GM19324 (cell line): ENCODE measurements around the gene SPRYD3.

Experiments
- ATAC-seq: cut with Tn5 transposase; IDR thresholded peaks from one replicate; pipeline ENCODE4 v1.9.1; 2021; ENCODE audit warnings: mild to moderate bottlenecking, moderate library complexity; ENCODE audit not compliant: unreplicated experiment, low FRiP score

Gene SPRYD3

GRCh38 chr12:53086361-53086760, 7.2 kb upstream of the SPRYD3 start:
- no peak for ATAC-seq

DNA sequence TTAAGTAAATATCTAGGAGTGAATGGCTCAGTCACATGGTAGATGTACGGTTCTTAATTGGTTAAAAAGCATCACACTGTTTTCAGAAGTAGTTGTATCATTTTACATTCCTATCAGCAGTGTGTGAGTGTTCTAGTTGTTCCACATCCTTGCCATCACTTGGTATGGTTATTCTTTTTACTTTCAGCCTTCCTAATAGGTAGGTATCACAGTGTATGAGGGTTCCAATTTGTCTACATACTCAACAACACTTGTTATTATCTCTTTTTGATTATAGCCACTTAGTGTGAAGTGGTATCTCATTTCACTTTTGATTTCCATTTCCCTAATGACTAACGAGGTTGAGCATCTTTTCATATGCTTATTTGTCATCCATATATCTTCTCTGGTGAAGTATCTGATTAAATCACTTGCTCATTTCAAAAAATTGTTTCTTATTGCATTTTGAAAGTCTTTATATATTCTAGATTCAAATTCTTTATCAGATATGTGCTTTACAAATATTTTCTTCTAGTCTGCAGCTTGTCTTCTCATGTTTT, 3.5 kb upstream of the SPRYD3 start:
- ATAC-seq = no peak

GRCh38 chr12:53078425-53079225, 565 bp downstream of the SPRYD3 start:
- no peak for ATAC-seq

DNA sequence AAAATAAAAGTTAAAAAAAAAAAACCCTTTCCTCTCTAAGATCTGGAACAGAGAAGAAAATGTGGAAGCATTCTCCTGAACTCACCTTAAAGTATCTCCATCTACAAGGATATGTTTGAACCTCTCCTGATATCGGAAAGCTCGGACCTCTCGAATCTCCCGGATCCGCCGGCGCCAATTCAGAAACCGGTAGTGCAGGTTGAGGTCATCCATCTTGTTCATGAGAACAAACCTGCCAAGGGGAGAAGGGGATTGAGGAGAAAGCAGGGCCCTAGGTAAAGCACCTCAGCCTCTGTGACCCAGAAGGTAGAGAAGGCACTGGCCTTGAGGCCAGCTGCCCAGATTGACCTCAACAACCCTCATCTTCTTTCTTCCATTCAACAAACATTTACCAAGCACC, 2.2 kb downstream of the SPRYD3 start:
- no peak for ATAC-seq

- ATAC-seq = no peak
Observed at GRCh38 chr12:53076461-53076860, 2.7 kb downstream of the SPRYD3 start.

- no peak for ATAC-seq
Observed at GRCh38 chr12:53074999-53075370, 4.2 kb downstream of the SPRYD3 start.

GRCh38 chr12:53074283-53074998, 4.7 kb downstream of the SPRYD3 start:
- ATAC-seq = no peak

DNA sequence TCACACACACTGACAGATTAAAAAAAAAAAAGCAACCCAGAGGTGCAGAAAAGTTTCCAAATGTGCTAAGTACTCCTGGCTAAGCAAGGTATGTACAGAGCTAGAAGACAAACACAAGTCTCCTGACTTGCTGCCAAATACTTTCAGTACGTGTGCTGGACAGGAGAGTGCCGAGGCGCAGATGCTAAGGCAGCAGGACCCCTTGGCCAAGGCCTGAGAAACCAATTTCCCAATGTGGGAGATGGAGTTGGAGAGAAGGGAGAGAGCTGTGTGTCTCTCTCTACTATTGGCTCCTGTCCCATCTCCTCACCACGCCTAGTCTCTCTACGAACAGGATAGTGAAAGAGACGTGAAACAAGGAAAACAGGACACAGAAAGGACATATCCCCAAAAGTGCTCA, 5.3 kb downstream of the SPRYD3 start:
- no peak for ATAC-seq

- ATAC-seq = no peak
Observed at GRCh38 chr12:53071591-53072551, 7.3 kb downstream of the SPRYD3 start.

DNA sequence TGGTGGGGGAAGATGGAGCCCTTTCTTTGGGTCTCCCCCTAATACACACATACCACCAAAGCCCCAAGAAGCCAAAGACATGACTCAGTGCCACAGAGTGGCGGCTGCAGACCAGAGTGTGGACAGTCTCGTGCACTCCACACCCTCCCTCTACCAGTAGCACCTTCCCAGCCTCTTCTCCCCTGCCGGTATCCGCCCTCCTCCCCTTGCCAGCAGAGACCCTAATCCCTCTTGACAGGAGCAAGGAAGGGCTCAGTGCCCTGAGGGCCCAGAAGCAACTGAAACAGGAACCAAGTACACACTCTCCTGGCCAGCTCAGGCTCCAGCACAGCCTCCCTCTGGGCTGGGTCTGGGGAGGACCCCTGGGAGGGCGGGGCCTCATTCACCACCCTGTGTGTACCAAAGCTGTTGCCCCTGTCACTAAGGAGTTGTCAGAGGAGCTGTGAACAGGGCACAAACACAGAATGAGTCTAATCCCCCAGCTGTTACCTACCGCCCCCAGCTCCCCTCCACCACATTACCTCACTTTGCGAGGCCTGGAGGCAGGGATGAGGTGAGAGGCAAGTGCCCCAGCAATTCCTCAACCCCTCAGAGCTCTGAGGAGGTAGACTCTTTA, 8.2 kb downstream of the SPRYD3 start:
- ATAC-seq = no peak

DNA sequence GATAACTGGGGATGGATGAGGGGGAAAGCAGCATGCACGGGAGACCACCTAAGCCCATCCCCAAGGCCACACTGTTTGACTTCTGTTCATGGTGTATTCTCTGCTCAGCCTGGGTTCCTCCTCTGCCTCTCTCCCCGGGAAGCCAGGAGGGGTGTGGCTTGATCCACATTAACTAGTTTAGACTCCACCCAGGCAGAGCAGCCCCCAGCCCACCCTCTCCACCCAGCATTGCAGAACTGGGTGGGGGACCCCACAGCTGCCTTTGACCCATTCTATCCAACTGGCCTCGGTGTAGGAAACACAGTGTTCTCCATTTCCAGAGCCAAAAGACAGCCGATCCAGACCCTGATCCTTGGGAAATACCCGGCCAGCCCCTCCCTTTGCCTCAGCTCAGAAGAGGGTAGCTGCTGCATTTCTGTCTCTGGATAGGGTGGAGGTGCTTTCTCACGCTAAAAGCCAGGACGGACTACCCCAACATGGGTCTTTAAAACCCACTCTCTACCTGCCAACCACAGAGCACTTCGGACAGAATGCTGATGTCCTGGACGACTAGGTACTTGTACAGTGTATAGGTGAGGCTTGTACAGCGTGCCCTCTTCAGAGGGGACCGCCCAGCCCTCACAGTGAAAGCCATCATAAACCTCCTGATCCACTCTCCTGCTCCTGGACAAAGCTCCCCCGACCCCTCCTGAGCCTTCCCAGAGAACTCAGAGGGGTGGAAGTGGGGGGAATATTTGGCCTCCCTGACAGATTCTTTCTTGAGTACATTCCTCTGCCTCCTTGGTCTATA, 9.4 kb downstream of the SPRYD3 start:
- no peak for ATAC-seq

DNA sequence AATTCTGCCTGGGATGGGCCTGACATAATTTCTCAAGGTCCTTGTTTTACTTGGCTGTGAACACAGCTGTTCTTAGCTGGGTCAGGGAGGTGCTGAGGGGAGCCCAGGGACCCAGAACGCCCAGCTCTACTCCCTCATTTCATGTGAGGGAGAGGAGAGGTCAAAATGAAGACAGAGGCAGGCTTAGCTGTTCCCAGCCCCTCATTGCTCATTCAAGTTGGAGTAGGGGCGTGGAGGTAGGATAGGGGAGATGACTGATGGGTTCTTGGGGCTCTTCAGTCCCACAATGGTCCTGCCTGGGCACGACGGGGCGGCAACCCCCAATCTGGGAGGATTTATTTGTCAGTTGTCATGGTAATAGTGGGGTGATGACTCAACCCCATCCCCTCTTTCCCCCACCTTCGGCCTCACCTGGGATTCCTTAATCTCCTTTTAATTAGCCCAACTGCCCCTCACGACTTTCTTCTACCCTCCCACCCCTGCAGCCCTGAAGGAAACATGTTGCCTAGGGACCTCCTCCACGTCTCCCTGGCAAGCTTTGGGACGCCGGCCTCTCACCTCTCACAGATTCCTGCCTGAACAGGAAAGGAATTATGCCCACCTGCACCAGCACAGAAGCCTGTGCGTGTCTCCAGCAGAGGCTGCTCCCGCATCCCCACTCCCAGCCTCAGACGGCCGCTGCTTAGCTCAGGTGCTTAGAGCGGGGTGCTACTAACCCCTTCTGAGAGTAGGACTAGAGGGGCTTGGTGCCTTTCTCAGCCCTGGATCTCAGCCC, 10.2 kb downstream of the SPRYD3 start:
- ATAC-seq = no peak

DNA sequence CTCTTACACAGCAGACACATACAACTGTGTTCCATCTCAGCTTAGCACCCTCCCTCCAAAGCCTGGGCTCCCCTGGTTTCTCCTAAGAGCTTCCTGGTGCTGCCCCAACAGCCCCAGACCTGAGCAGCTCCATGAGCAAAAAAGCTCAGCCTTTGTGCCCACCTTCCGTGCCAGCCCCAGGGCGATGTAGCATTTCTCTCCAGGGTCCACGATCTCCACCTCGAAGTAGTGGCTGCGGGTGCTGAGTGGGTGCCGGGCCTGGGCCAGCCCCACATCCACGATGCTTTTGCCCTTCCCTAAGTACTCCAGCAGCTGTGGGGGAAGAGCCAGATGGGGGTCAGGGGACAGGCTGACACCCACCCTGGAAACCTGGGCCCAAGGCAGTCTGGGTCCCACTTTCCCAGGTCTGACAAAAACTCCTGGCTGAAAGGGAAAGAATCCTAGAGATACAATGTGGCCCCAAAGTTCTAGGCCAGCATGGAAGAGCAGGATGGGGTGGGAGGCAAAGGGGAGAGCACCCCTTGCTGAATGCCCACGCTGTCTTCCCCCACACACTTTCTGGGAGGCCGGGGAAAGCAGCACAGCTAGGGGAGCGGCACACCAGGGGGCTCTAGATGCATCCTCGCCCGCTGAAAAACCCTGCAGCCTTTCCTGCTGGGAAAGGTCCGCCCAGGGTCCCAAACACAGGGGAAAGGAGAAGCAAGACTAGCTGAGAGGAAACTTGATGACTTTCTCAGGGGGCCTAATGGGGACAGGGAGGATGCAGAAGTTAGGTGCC, 11.0 kb downstream of the SPRYD3 start:
- ATAC-seq = no peak

GRCh38 chr12:53067074-53067992, 11.9 kb downstream of the SPRYD3 start:
- no peak for ATAC-seq

DNA sequence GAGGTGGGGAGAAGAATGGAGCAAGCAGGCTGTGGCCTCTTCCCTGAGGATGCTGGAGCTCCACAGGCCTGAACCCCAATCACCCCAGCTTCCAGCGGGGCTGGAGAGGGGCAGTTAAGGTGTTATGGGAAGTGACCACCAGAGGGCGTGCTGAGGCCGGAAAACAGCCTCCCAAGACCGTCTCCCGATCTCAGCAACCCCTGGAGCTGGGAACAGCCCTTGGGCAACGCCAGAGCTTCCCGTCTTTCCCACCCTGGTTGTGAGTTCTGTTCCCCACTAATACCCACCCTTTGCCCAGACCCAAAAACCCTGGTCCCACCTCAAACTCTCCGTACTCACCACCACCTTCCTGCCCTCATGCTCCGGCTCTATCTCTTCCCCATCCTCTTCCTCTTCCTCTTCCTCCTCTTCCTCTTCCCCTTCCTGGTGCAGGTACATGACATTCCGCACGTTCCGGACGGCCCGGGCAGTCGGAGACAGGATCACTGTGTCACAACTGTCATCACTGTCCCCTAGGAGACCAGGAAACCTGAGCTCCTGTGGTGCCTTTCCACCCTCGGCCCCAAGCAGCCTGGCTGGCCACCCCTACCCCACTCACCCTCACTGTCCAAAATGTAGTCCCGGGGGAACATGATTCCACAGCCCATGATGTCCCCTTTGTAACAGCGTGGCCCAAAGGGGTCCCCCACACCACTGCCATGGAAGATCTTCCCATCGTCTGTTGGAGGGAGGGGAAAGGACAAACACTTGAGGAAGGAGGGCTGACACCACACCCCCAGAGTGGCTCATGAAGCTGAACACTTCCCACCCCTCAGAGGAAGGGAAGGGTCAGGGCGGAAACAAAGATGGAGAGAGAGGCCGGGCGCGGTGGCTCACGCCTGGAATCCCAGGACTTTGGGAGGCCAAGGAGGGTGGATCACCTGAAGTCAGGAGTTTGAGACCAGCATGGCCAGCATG, 12.9 kb downstream of the SPRYD3 start:
- ATAC-seq = no peak

- no peak for ATAC-seq
Observed at GRCh38 chr12:53065470-53065869, 13.7 kb downstream of the SPRYD3 start.
